Measurements from ENCODE around the gene LRTM1. TPM values are rescaled to one million over a fixed set of nuclear protein-coding genes. Genes with fewer than 3 reads are reported as not detected.

Gene LRTM1
- total RNA-seq, 1 experiment from 2014 or later: not detected

- no peaks in the 10 kb centered on the region for H3K36me3 ChIP-seq (ENCODE audit: low read depth, low read length)
- no peaks in the 10 kb centered on the region for H4K20me1 ChIP-seq (ENCODE audit: low read length)
- no peak overlapping the region for H3K9ac ChIP-seq (ENCODE audit: low read length)
- H3K4me3 ChIP-seq (ENCODE audit: low read length): no peak overlapping the region
- no peak for ATAC-seq
- no peaks in the 10 kb centered on the region for H3K9me2 ChIP-seq (replicated peaks; ENCODE audit: low read length)
- peaks cover 17% of the 10 kb centered on the region; the same call in 1 of the 2 replicates for H3K27me3 ChIP-seq (ENCODE audit: low read length)
- ChIA-PET POLR2A (ENCODE audit: unreplicated experiment) (no interaction called here), CTCF (no interaction called here)
- TF ChIP-seq CTCF (conservative IDR thresholded peaks at IDR 0.05; ENCODE audit: low read depth, low read length) (no peak), EZH2 (IDR thresholded peaks at IDR 0.05; ENCODE audit: low read length, unreplicated experiment) (no peak), EZH2phosphoT487 (IDR thresholded peaks at IDR 0.05; ENCODE audit: borderline replicate concordance, low read length) (no peak)
- no peak overlapping the region for H3K4me2 ChIP-seq (ENCODE audit: low read length)
- H3K79me2 ChIP-seq (ENCODE audit: low read length): no peaks in the 10 kb centered on the region
- no peaks in the 10 kb centered on the region for H3K4me1 ChIP-seq (ENCODE audit: insufficient read depth, low read length)
- no peak overlapping the region for H2AFZ ChIP-seq (ENCODE audit: low read length)
- H3F3A ChIP-seq (ENCODE audit: low read length, unreplicated experiment): no peaks in the 10 kb centered on the region
- no peak for DNase-seq
- H3K27ac ChIP-seq (ENCODE audit: low read length): no peak overlapping the region
- intact Hi-C loops (cut with micrococcal nuclease): no loop called here
- no TSS peak for BruUV-seq (replicated peaks)
- no peaks in the 10 kb centered on the region for H3K9me3 ChIP-seq (ENCODE audit: low read length)
These were observed 4.7 kb upstream of the LRTM1 start for GRCh38 chr3:54932606-54933005.

GRCh38 chr3:54931182-54931581 is 3.3 kb upstream of the LRTM1 start:
- Histone ChIP-seq H4K20me1 (ENCODE audit: low read length) (no peaks in the 10 kb centered on the region), H3K79me2 (ENCODE audit: low read length) (no peaks in the 10 kb centered on the region), H3K4me3 (ENCODE audit: low read length) (no peak overlapping the region), H3K9me2 (replicated peaks; ENCODE audit: low read length) (no peaks in the 10 kb centered on the region), H3F3A (ENCODE audit: low read length, unreplicated experiment) (no peaks in the 10 kb centered on the region), H3K9me3 (ENCODE audit: low read length) (no peaks in the 10 kb centered on the region), H3K4me2 (ENCODE audit: low read length) (no peak overlapping the region), H3K4me1 (ENCODE audit: insufficient read depth, low read length) (no peaks in the 10 kb centered on the region), H3K36me3 (ENCODE audit: low read depth, low read length) (no peaks in the 10 kb centered on the region), H3K27me3 (ENCODE audit: low read length) (peaks cover 10% of the 10 kb centered on the region; the same call in 1 of the 2 replicates), H3K27ac (ENCODE audit: low read length) (no peak overlapping the region), H3K9ac (ENCODE audit: low read length) (no peak overlapping the region), H2AFZ (ENCODE audit: low read length) (no peak overlapping the region)
- BruUV-seq (replicated peaks): no TSS peak
- no peak for ATAC-seq
- intact Hi-C loops (cut with micrococcal nuclease): no loop called here
- ChIA-PET POLR2A (ENCODE audit: unreplicated experiment) (no interaction called here), CTCF (no interaction called here)
- TF ChIP-seq EZH2 (IDR thresholded peaks at IDR 0.05; ENCODE audit: low read length, unreplicated experiment): no peak
- no peak for TF ChIP-seq EZH2phosphoT487 (IDR thresholded peaks at IDR 0.05; ENCODE audit: borderline replicate concordance, low read length)
- TF ChIP-seq CTCF (conservative IDR thresholded peaks at IDR 0.05; ENCODE audit: low read depth, low read length): no peak
- DNase-seq: no peak

- intact Hi-C loops (cut with micrococcal nuclease): no loop called here
- Histone ChIP-seq H3K79me2 (ENCODE audit: low read length) (no peaks in the 10 kb centered on the region), H2AFZ (ENCODE audit: low read length) (no peak overlapping the region), H3K4me3 (ENCODE audit: low read length) (no peak overlapping the region), H4K20me1 (ENCODE audit: low read length) (no peaks in the 10 kb centered on the region), H3K9me2 (replicated peaks; ENCODE audit: low read length) (no peaks in the 10 kb centered on the region), H3K9me3 (ENCODE audit: low read length) (no peaks in the 10 kb centered on the region; the same call in 1 of the 2 replicates), H3K4me2 (ENCODE audit: low read length) (no peak overlapping the region), H3K4me1 (ENCODE audit: insufficient read depth, low read length) (no peaks in the 10 kb centered on the region), H3K27ac (ENCODE audit: low read length) (no peak overlapping the region), H3F3A (ENCODE audit: low read length, unreplicated experiment) (no peaks in the 10 kb centered on the region), H3K27me3 (ENCODE audit: low read length) (no peaks in the 10 kb centered on the region), H3K9ac (ENCODE audit: low read length) (no peak overlapping the region), H3K36me3 (ENCODE audit: low read depth, low read length) (no peaks in the 10 kb centered on the region)
- DNase-seq: no peak
- POLR2A ChIA-PET (ENCODE audit: unreplicated experiment): no interaction called here
- CTCF ChIA-PET: no interaction called here
- TF ChIP-seq CTCF (conservative IDR thresholded peaks at IDR 0.05; ENCODE audit: low read depth, low read length): no peak
- no peak for TF ChIP-seq EZH2phosphoT487 (IDR thresholded peaks at IDR 0.05; ENCODE audit: borderline replicate concordance, low read length)
- TF ChIP-seq EZH2 (IDR thresholded peaks at IDR 0.05; ENCODE audit: low read length, unreplicated experiment): no peak
- ATAC-seq: no peak
- BruUV-seq (replicated peaks): no TSS peak
These were observed 9.3 kb downstream of the LRTM1 start for GRCh38 chr3:54918516-54918915.
